HepG2 (cell line): Measurements from ENCODE around the gene ACTRT2. TPM values are rescaled to one million over a fixed set of nuclear protein-coding genes. Genes with fewer than 3 reads are reported as not detected.

Experiments
- CEBPZ ChIP-seq: IDR thresholded peaks from 2 replicates; pipeline ENCODE4 v1.6.1; 2012; ENCODE audit warnings: low read length, improper control_type of control experiment
- HOXA7 ChIP-seq: sonication (generic); formaldehyde crosslinking; IDR thresholded peaks from 2 replicates; pipeline ENCODE4 v1.8.1; 2022; ENCODE audit warnings: mild to moderate bottlenecking, missing genetic modification reagents, moderate library complexity
- ISX ChIP-seq: sonication (generic); formaldehyde crosslinking; conservative IDR thresholded peaks from 2 replicates; pipeline ENCODE4 v1.5.0; 2020; ENCODE audit warnings: missing genetic modification reagents
- KDM2A ChIP-seq: sonication (generic); formaldehyde crosslinking; IDR thresholded peaks from 2 replicates; pipeline ENCODE4 v1.4.0; 2020; ENCODE audit warnings: low read depth, missing genetic modification reagents, borderline replicate concordance
- MED1 ChIP-seq: sonication (generic); formaldehyde crosslinking; IDR thresholded peaks from 2 replicates; pipeline ENCODE4 v1.4.0; 2020; ENCODE audit warnings: missing genetic modification reagents
- MED13 ChIP-seq: sonication (generic); formaldehyde crosslinking; IDR thresholded peaks from 2 replicates; pipeline ENCODE4 v1.5.0; 2020; ENCODE audit warnings: missing genetic modification reagents
- NFIC ChIP-seq: IDR thresholded peaks from 2 replicates; pipeline ENCODE4 v1.6.1; 2012; ENCODE audit warnings: mild to moderate bottlenecking, low read length, inconsistent platforms
- PTBP1 ChIP-seq: fragments of 200-400 bp; formaldehyde crosslinking; IDR thresholded peaks from 2 replicates; pipeline ENCODE4 v1.6.1; 2018; ENCODE audit warnings: low read length, low read depth; ENCODE audit not compliant: poor library complexity, severe bottlenecking
- RARG ChIP-seq: sonication (generic); formaldehyde crosslinking; IDR thresholded peaks from 2 replicates; pipeline ENCODE4 v1.4.0; 2020; ENCODE audit warnings: low read depth, mild to moderate bottlenecking, missing genetic modification reagents
- SAFB2 ChIP-seq: sonication (generic); formaldehyde crosslinking; IDR thresholded peaks from 2 replicates; pipeline ENCODE4 v1.5.1; 2020; ENCODE audit warnings: missing genetic modification reagents, low read depth, mild to moderate bottlenecking, borderline replicate concordance
- SNAI1 ChIP-seq: sonication (generic); formaldehyde crosslinking; IDR thresholded peaks from 2 replicates; pipeline ENCODE4 v1.5.0; 2020; ENCODE audit warnings: mild to moderate bottlenecking, missing genetic modification reagents, borderline replicate concordance
- TAF15 ChIP-seq: fragments of 200-400 bp; formaldehyde crosslinking; IDR thresholded peaks from one replicate; pipeline ENCODE4 v1.6.1; 2018; ENCODE audit warnings: mild to moderate bottlenecking, low read depth, low read length; ENCODE audit not compliant: poor library complexity, severe bottlenecking
- TBL1XR1 ChIP-seq: fragments of 150-350 bp; IDR thresholded peaks from 2 replicates; pipeline ENCODE4 v1.6.1; 2014; ENCODE audit warnings: borderline replicate concordance, low read length; ENCODE audit not compliant: partially characterized antibody
- TEAD3 ChIP-seq: optimal IDR thresholded peaks from 2 replicates; pipeline ENCODE3; 2016; ENCODE audit warnings: borderline replicate concordance
- ZNF142 ChIP-seq: sonication (generic); formaldehyde crosslinking; IDR thresholded peaks from 2 replicates; pipeline ENCODE4 v1.4.0; 2020; ENCODE audit warnings: missing genetic modification reagents
- ZNF263 ChIP-seq: sonication (generic); formaldehyde crosslinking; IDR thresholded peaks from 2 replicates; pipeline ENCODE4 v1.4.0; 2020; ENCODE audit warnings: missing genetic modification reagents
- ZNF275 ChIP-seq: sonication (generic); formaldehyde crosslinking; IDR thresholded peaks from 2 replicates; pipeline ENCODE4 v1.8.0; 2022; ENCODE audit warnings: missing genetic modification reagents, mild to moderate bottlenecking, inconsistent platforms, borderline replicate concordance
- ZNF354B ChIP-seq: sonication (generic); formaldehyde crosslinking; IDR thresholded peaks from 2 replicates; pipeline ENCODE4 v1.8.0; 2022; ENCODE audit warnings: mild to moderate bottlenecking, missing genetic modification reagents
- ZNF549 ChIP-seq: sonication (generic); formaldehyde crosslinking; IDR thresholded peaks from 2 replicates; pipeline ENCODE4 v1.5.0; 2020; ENCODE audit warnings: missing genetic modification reagents
- polyA plus RNA-seq, 8 experiments: library from polyadenylated mRNA; depleted of rRNA in 3 of 8; stranded (reverse) in 7 of 8; unstranded in 1 of 8; fragments of >200 nt; fragmentation: Illumina TruSeq in 4 of 8; extraction: Trizol in 4 of 8; gene quantifications; 2 replicates each; pipeline versions ENCODE4 v1.2.1 to v1.2.3, GENCODE V29; 2011 to 2016; ENCODE audit warnings: low read depth in 4 of 8, missing spikeins in 1 of 8, mixed read lengths in 1 of 8; ENCODE audit not compliant: insufficient read depth in 1 of 8
- total RNA-seq, 5 experiments: library from RNA; depleted of rRNA; stranded (reverse); fragments of >200 nt; fragmentation: Illumina TruSeq; extraction: Trizol; gene quantifications; 2 replicates each; pipeline ENCODE4 v1.2.3, GENCODE V29; 2016; ENCODE audit warnings: low read depth in 1 of 5

ACTRT2 gene
- total and polyA plus RNA-seq, 2 of the 13 experiments (the other 11 are each of a cell fraction or from before 2014, with no cell fraction given) = not detected

- TF ChIP-seq SAFB2 (CRISPR knock-in tag) (peak; percentile 53; the same call in 1 of the 2 replicates), SNAI1 (CRISPR knock-in tag) (no peak), HOXA7 (CRISPR knock-in tag) (no peak), PTBP1 (no peak), MED1 (peak; percentile 54), ZNF354B (CRISPR knock-in tag) (0 out of 2 replicates have a peak, but pooled peaks have one; percentile 72), RARG (CRISPR knock-in tag) (no peak), TAF15 (peak; percentile 28), CEBPZ (no peak), KDM2A (0 out of 2 replicates have a peak, but pooled peaks have one; percentile 18), ZNF549 (CRISPR knock-in tag) (no peak), TBL1XR1 (no peak), MED13 (no peak), ISX (CRISPR knock-in tag) (no peak), ZNF263 (CRISPR knock-in tag) (peak; percentile 41; the same call in 1 of the 2 replicates), ZNF275 (CRISPR knock-in tag) (no peak), TEAD3 (CRISPR knock-in tag) (no peak), NFIC (no peak), ZNF142 (0 out of 2 replicates have a peak, but pooled peaks have one; percentile 20)
These were observed 49.6 kb downstream of the ACTRT2 start (continued) for GRCh38 chr1:3070644-3071564.
